Spinal cord (tissue), 10 donors: Measurements from ENCODE around the gene AIFM3. TPM values are rescaled to one million over a fixed set of nuclear protein-coding genes. Genes with fewer than 3 reads are reported as not detected.

Source experiments
- DNase-seq, 6 donors: peaks; one replicate each; pipeline versions ENCODE4 v3.0.0 to v3.0.0-alpha.2; 2013 to 2015; ENCODE audit warnings: low spot score in 6 of 6, low read depth in 4 of 6
- H3K27ac ChIP-seq: one replicate; pipeline ENCODE4 v1.5.1; 2013; ENCODE audit warnings: low read depth, low read length, control low read depth
- H3K27me3 ChIP-seq: one replicate; pipeline ENCODE4 v1.6.1; 2013; ENCODE audit warnings: low read length; ENCODE audit not compliant: control insufficient read depth, insufficient read depth
- H3K36me3 ChIP-seq: one replicate; pipeline ENCODE4 v1.6.1; 2013; ENCODE audit warnings: low read length; ENCODE audit not compliant: control insufficient read depth, insufficient read depth
- H3K4me1 ChIP-seq: one replicate; pipeline ENCODE4 v1.6.1; 2013; ENCODE audit warnings: low read length; ENCODE audit not compliant: control insufficient read depth, insufficient read depth
- H3K4me3 ChIP-seq: one replicate; pipeline ENCODE4 v1.5.1; 2013; ENCODE audit warnings: low read depth, low read length, control low read depth
- H3K9me3 ChIP-seq: one replicate; pipeline ENCODE4 v1.6.1; 2013; ENCODE audit warnings: low read length; ENCODE audit not compliant: control insufficient read depth, insufficient read depth
- WGBS: methylation state at CpG from one replicate; pipeline ENCODE4 v1.1.5; 2013; ENCODE audit warnings: missing lambda C conversion rate; ENCODE audit not compliant: insufficient coverage; 5-methylcytosine and 5-hydroxymethylcytosine counted together
- polyA plus RNA-seq, 2 donors: library from polyadenylated mRNA; unstranded; fragments of 120-200 nt; gene quantifications; one replicate each; pipeline ENCODE4 v1.2.1, GENCODE V29; 2013; ENCODE audit not compliant: insufficient read length in 2 of 2
- total RNA-seq, 2 donors: library from RNA; depleted of rRNA in 1 of 2; stranded (reverse); fragments of 120-200 nt in 1 of 2; fragments of >200 nt in 1 of 2; gene quantifications; one replicate each; pipeline versions ENCODE4 v1.2.3 to v1.2.4, GENCODE V29; 2013 to 2014
- donor health status: healthy.

The AIFM3 gene
- total and polyA plus RNA-seq, 4 donors = 29.4 to 147 (median 40.1) TPM

- Histone ChIP-seq H3K36me3 (peaks cover 87% of the 10 kb centered on the region), H3K27me3 (no peaks in the 10 kb centered on the region), H3K4me1 (no peaks in the 10 kb centered on the region), H3K9me3 (no peaks in the 10 kb centered on the region), H3K4me3 (no peak overlapping the region), H3K27ac (no peak overlapping the region)
- DNase-seq = no peak
- WGBS = 81% methylated on average over 9 of the region's 17 CpGs
Measured at GRCh38 chr22:20989323-20990138, 22.5 kb downstream of the AIFM3 start.

DNA sequence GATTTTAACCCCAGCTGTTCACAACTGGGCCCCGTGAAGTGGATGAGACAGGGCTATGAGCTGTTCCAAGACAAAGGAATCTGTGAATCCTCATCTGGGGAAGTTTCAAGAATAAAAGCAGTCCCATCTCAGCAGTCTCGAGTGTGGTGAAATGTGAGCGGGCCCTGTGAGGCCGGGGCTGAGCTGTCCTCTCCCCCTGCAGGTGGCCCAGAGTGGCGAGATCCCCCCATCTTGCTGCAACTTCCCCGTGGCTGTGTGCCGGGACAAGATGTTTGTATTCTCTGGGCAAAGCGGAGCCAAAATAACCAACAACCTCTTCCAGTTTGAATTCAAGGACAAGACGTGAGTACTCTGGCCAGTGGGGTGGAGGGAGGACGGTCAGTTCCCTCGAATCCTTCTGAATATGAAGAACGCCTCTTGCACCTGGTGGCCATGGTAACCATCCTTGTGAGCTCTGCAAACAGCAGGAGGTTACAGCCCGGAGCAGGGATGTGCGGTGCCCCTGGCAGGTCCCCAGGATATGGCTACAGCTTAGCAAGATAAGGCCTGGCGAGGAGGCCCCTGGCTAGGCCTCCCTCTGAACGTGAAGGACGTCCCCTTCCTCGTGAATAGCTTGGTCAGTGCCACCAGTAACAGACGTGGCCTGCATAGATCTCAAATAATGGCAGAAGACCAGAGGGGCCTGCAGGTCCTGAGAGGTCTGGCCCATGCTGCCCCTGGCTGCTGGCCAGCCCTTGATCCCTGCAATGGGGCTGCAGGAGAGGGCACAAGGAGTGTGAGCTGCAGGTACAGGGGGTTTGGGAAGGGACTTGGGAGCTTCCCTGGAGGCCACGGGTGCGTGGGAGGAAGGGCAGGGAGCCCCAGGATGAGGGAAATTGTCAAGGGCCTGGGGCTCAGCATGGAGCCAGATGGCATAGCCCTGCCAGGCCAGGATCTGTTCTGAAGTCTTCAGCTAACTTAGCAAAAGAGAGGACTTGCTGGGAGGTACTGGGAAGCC is 23.4 kb downstream of the AIFM3 start:
- WGBS = 85% methylated on average over 20 of the region's 21 CpGs
- Histone ChIP-seq H3K36me3 (peaks cover 90% of the 10 kb centered on the region), H3K27ac (no peak overlapping the region), H3K9me3 (no peaks in the 10 kb centered on the region), H3K4me1 (no peaks in the 10 kb centered on the region), H3K4me3 (no peak overlapping the region), H3K27me3 (no peaks in the 10 kb centered on the region)
- no peak for DNase-seq

GRCh38 chr22:20991252-20992055 is 24.4 kb downstream of the AIFM3 start:
- peaks cover 94% of the 10 kb centered on the region for H3K36me3 ChIP-seq
- H3K4me1 ChIP-seq = no peaks in the 10 kb centered on the region
- H3K27ac ChIP-seq = no peak overlapping the region
- no peaks in the 10 kb centered on the region for H3K27me3 ChIP-seq
- WGBS = 96% methylated on average over 23 of the region's 24 CpGs
- DNase-seq = no peak
- H3K9me3 ChIP-seq = no peaks in the 10 kb centered on the region
- H3K4me3 ChIP-seq = no peak overlapping the region

- WGBS = 87% methylated on average over 6 of the region's 7 CpGs
- Histone ChIP-seq H3K9me3 (no peaks in the 10 kb centered on the region), H3K4me1 (no peaks in the 10 kb centered on the region), H3K36me3 (peaks cover 98% of the 10 kb centered on the region), H3K27me3 (no peaks in the 10 kb centered on the region), H3K27ac (no peak overlapping the region), H3K4me3 (no peak overlapping the region)
- no peak for DNase-seq
Measured at GRCh38 chr22:20992056-20992442, 25.0 kb downstream of the AIFM3 start.

DNA sequence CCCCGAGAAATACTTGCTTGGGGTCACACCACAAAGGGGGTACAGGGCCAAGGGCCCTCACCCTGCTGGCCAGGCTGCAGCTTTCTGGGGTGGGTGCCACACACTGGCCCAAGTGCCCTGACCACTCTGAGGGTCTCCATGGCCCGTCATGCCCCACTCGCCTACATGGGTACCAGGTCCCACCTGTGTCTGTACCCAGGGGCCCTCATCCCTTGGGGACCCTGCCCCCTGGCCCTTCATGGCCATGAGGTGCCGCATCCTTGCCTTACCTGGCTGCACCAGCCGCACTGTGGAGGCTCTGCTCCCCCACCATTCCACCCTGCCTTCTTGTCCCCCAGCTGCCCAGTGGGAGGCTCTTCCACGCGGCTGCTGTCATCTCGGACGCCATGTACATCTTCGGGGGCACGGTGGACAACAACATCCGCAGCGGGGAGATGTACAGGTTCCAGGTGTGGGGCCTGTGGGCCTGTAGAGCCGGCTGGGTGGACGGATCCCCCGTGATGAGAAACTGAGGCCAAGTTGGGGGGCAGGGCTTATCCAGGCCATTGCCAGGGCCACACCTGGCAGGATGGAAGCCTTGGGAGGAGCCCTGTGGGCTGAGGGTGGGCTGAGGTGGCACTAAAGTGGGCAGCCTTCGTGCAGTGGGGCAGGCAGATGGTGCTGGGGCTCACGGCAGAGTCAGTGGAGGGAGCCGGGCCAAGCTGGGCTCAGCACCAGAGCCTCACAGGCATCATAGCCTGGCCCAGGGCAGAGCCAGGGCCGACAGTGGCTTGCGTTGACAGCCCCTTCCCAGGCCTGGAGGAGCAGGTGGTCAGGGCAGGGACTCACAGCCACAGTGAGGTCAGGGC is 25.6 kb downstream of the AIFM3 start:
- Histone ChIP-seq H3K27ac (no peak overlapping the region), H3K4me3 (no peak overlapping the region), H3K4me1 (no peaks in the 10 kb centered on the region), H3K27me3 (no peaks in the 10 kb centered on the region), H3K9me3 (no peaks in the 10 kb centered on the region), H3K36me3 (peaks cover 98% of the 10 kb centered on the region)
- WGBS = 93% methylated on average over 20 of the region's 21 CpGs
- DNase-seq = no peak

DNA sequence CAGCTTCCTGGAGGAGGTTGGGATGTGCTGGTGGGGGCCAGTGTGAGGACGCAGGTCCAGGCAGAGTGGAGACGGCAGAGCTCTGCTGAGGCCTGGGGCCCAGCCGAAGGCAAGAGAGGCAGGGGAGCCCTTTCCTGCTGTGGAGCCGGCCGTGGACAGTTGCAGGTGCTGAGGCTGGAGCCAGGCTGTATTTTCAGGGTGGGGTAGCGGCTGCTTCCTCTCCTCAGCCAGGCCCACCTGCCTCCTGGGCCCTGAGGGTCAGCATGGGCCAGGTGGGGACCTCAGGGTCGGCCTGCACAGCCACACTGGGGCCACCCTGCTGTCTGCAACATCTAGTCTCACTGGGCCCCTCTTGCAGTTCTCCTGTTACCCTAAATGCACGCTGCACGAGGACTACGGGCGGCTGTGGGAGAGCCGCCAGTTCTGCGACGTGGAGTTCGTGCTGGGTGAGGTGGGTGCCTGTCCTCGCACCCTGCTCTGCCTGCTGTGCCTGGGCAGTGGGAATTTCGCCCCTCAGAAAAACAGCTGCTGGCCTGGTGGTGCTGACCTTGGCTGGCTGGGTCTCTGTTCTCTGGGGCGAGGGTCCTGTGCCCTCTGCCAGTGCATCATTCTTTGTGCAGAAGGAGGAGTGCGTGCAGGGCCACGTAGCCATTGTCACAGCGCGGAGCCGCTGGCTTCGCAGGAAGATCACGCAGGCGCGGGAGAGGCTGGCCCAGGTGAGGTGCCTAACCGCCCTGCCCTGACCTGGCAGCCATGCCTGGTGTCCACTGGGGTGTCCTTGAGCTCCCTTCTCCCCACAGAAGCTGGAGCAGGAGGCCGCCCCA is 26.5 kb downstream of the AIFM3 start:
- Histone ChIP-seq H3K27ac (no peak overlapping the region), H3K4me1 (no peaks in the 10 kb centered on the region), H3K36me3 (peaks cover 99% of the 10 kb centered on the region), H3K9me3 (no peaks in the 10 kb centered on the region), H3K27me3 (no peaks in the 10 kb centered on the region), H3K4me3 (no peak overlapping the region)
- WGBS = 92% methylated on average over 29 of the region's 29 CpGs
- no peak for DNase-seq

DNA sequence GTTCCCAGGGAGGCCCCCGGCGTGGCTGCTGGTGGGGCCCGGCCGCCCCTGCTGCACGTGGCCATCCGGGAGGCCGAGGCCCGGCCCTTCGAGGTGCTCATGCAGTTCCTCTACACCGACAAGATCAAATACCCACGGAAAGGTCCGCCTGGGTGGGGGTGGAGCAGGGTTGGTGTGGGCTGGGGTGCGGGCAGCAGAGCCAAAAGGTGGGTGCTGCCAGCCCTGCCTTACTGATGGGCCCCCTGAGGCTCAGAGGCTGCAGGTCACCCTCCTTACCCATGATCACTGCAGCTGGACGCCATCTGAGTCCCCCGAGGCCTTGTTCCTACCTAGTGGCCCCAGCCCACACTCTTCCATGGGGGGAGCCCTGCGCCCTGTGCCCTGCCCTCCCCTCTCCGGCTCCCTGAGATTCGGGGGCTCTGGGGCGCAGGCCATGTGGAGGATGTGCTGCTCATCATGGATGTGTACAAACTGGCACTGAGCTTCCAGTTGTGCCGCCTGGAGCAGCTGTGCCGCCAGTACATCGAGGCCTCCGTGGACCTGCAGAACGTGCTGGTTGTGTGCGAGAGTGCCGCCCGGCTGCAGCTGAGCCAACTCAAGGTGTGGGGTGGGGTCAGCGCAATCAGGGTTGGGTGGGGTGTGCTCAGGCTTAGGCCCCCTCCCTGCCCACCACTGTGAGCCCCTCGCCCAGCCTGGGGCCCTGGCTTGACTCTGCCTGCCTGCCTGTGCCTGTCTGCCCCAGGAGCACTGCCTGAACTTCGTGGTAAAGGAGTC is 27.3 kb downstream of the AIFM3 start:
- H3K27me3 ChIP-seq = no peaks in the 10 kb centered on the region
- H3K4me1 ChIP-seq = peaks cover 2% of the 10 kb centered on the region
- H3K4me3 ChIP-seq = no peak overlapping the region
- peaks cover 99% of the 10 kb centered on the region for H3K36me3 ChIP-seq
- WGBS = 90% methylated on average over 16 of the region's 30 CpGs
- H3K9me3 ChIP-seq = no peaks in the 10 kb centered on the region
- H3K27ac ChIP-seq = no peak overlapping the region
- no peak for DNase-seq

- no peak overlapping the region for H3K27ac ChIP-seq
- H3K27me3 ChIP-seq = no peaks in the 10 kb centered on the region
- peaks cover 99% of the 10 kb centered on the region for H3K36me3 ChIP-seq
- H3K4me1 ChIP-seq = peaks cover 7% of the 10 kb centered on the region
- 97% methylated on average over 6 of the region's 10 CpGs for WGBS
- no peaks in the 10 kb centered on the region for H3K9me3 ChIP-seq
- H3K4me3 ChIP-seq = no peak overlapping the region
- DNase-seq = no peak
Measured at GRCh38 chr22:20994902-20995241, 27.8 kb downstream of the AIFM3 start.
